Fibroblast of villous mesenchyme (primary cell): ENCODE results near the gene DPYSL4. TPM values are rescaled to one million over a fixed set of nuclear protein-coding genes. Genes with fewer than 3 reads are reported as not detected.
A peak's percentile ranks its signal among the peaks of the same experiment; 100 is the strongest.

ENCODE experiments used
- DNase-seq: peaks from one replicate; pipeline ENCODE4 v3.0.0-alpha.2; 2010; ENCODE audit warnings: low read depth
- H3K4me3 ChIP-seq: 2 replicates; pipeline ENCODE4 v1.5.1; 2011; ENCODE audit warnings: low read depth, mild to moderate bottlenecking, low read length
- total RNA-seq: library from RNA; depleted of rRNA; stranded (reverse); fragments of >200 nt; gene quantifications from 2 replicates; pipeline ENCODE4 v1.2.3, GENCODE V29; 2012
- TF ChIP-seq, protein P1 (sequence below): IDR thresholded peaks from 2 replicates; pipeline ENCODE4 v1.5.1; 2012; ENCODE audit warnings: low read depth, mild to moderate bottlenecking, low read length; ENCODE audit not compliant: insufficient read depth

The DPYSL4 gene
- total RNA-seq, 1 donor: 0.86 TPM

DNA sequence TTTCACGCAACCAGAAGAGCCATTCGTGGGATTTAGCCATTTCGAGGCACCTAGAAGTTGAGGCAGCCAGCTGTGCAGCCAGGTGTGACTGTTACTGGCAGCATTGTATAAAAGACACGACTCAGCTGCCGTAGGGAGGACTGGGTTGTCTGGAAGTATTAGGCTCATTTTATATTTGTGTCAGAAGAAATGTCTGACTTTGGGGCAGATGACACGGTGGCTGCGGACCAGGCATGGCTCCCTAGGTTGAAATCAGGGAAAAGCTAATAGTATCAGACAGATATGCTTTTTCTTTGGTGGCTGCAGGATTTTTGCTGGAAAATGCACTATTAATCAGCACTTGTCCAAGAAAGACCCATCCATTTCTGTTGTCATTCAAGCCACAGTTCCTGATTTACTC is 4.2 kb upstream of the DPYSL4 start:
- TF ChIP-seq, protein P1, sequence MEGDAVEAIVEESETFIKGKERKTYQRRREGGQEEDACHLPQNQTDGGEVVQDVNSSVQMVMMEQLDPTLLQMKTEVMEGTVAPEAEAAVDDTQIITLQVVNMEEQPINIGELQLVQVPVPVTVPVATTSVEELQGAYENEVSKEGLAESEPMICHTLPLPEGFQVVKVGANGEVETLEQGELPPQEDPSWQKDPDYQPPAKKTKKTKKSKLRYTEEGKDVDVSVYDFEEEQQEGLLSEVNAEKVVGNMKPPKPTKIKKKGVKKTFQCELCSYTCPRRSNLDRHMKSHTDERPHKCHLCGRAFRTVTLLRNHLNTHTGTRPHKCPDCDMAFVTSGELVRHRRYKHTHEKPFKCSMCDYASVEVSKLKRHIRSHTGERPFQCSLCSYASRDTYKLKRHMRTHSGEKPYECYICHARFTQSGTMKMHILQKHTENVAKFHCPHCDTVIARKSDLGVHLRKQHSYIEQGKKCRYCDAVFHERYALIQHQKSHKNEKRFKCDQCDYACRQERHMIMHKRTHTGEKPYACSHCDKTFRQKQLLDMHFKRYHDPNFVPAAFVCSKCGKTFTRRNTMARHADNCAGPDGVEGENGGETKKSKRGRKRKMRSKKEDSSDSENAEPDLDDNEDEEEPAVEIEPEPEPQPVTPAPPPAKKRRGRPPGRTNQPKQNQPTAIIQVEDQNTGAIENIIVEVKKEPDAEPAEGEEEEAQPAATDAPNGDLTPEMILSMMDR: no peak
- H3K4me3 ChIP-seq: no peak overlapping the region
- no peak for DNase-seq

DNA sequence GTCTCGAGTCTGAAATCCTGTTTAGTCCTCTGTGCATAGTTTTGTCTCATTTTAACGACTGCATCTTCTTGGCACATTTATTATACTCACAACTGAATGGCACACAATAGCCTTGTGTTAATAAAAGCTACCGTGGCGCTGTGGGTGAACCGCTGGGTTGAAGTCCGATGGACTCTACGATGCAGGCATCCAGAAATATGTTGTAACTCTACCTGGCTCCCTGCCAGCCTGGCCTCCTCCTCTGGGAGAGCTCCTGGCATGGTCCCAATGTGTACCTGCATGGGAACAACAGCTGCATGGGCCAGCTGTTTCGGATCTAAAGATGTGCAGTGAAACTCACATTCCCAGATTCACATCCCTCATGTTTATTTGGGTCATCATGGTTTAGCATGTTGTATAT is 3.7 kb upstream of the DPYSL4 start:
- TF ChIP-seq, protein P1: no peak
- DNase-seq: no peak
- no peak overlapping the region for H3K4me3 ChIP-seq

- TF ChIP-seq, protein P1: no peak
Observed at GRCh38 chr10:132184816-132185593, 1.7 kb upstream of the DPYSL4 start.

DNA sequence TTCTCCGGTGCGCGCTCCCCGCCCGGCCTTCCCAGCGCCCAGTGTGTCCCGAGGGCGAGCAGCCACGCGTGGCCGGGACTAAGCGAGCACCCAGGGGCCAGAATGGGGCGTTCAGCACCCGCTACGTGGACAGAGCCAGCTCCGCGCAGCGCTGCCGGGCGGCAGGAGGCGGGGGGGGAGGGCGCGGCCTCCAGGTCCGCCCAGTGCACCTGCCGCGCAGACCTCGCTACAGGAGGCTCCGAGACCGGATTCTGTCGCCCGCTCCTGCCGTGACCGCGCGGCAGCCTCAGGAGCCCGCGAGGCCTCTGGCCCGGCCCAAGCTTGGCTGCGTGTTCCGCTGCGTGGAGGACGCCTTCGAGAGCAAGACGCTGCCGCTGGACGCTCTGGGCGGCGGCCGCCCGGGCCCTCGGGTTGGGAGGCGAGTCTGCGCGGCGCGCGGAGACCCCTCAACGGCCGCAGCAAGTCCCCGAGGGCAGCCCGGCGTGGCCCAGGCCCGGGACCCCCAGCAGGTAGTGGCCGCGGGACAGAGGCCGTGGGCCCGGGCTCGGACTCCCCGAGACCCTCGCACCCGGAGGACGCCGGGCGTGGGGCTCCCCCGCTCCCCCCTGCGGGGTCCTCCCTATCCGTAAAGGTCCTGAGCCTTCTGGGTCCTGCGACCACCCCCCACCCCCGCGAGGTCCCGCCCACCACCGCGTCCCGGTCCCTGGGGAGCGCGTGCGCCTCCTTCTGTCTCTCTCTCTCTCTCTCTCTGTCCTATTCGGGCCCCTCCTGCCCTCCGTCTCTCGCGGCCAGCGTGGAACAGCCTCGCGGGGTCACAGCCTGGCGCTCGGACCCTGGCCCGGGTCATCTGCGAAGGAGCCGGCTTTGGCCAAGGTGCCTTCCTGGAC is 904 bp upstream of the DPYSL4 start:
- no peak overlapping the region for H3K4me3 ChIP-seq
- DNase-seq: peak; percentile 24
- TF ChIP-seq, protein P1: no peak

More at GRCh38 chr10:132184816-132185593, 1.7 kb upstream of the DPYSL4 start:
- DNase-seq: no peak
- H3K4me3 ChIP-seq: no peak overlapping the region

- H3K4me3 ChIP-seq: peak overlapping the region; percentile 6
- TF ChIP-seq, protein P1: no peak
- DNase-seq: no peak
Observed at GRCh38 chr10:132187430-132188138, 836 bp downstream of the DPYSL4 start.

DNA sequence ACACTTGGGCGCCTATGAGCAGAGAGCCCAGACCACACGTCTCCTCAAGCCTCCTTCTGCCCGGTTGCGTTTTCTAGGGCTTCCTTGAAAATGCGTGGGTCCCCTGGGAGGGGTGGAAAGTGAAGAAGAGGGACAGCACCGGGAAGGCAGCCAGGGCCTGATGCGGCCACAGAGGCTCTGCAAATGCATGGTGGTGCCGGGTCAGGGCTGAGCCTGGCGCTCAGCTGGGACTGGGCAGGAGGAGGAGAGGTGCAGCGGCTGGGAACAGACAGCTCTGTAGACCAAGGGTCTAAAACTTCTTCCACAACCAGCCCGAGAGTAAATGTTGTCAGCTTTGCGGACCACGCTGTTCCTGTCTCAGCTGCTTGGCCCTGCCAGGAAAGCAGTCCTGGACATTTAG is 1.6 kb downstream of the DPYSL4 start:
- H3K4me3 ChIP-seq: no peak overlapping the region
- DNase-seq: no peak
- TF ChIP-seq, protein P1: no peak
